Breast epithelium (tissue), 3 donors: ENCODE measurements around the gene SHB.

Experiments used
- CTCF ChIP-seq, 3 donors: fragments of 450-650 bp; IDR thresholded peaks; one replicate each; pipeline ENCODE4 v1.5.1; 2016 to 2017; ENCODE audit warnings: antibody characterized with exemption in 3 of 3, mild to moderate bottlenecking in 3 of 3, moderate library complexity in 3 of 3
- POLR2A ChIP-seq: fragments of 450-650 bp; IDR thresholded peaks from one replicate; pipeline ENCODE4 v1.6.1; 2016; ENCODE audit warnings: antibody characterized with exemption, mild to moderate bottlenecking, moderate library complexity
- POLR2AphosphoS5 ChIP-seq, 3 donors: sonication (generic); formaldehyde crosslinking; IDR thresholded peaks; one replicate each; pipeline ENCODE4 v1.6.1; 2017; ENCODE audit warnings: antibody characterized with exemption in 3 of 3

- TF ChIP-seq CTCF (IDR thresholded peaks at IDR 0.05) (no peak), POLR2A (no peak), POLR2AphosphoS5 (IDR thresholded peaks at IDR 0.05) (no peak)
Observed at GRCh38 chr9:37923118-37923795, 145.8 kb downstream of the SHB start.
